GM12878 (cell line): ENCODE results near the gene SLC49A4. TPM values are rescaled to one million over a fixed set of nuclear protein-coding genes. Genes with fewer than 3 reads are reported as not detected.
A peak's percentile ranks its signal among the peaks of the same experiment; 100 is the strongest.

Experiments
- ATAC-seq: fragments of 200-7000 bp; cut with Tn5 transposase; 3 replicates; pipeline ENCODE4 v1.9.1; 2020; ENCODE audit warnings: mild to moderate bottlenecking, moderate library complexity
- BruUV-seq: library from RNA; stranded (reverse); fragments of 400-500 nt; replicated peaks from 2 replicates; lab custom pipeline; 2021; lab: Mats Ljungman, UMichigan
- CTCF ChIA-PET: fragments of 300-600 bp; sonication (Branson Sonifier 250); formaldehyde crosslinking; extraction: SDS; loops from one replicate; lab custom pipeline; 2021; ENCODE audit warnings: inconsistent platforms; lab: Yijun Ruan, JAX
- POLR2A ChIA-PET: fragments of 350-600 bp; formaldehyde crosslinking; extraction: SDS; loops from one replicate; lab custom pipeline; 2021; ENCODE audit warnings: inconsistent platforms; lab: Charles Lee
- RAD21 ChIA-PET: fragments of 300-600 bp; sonication (Branson Sonifier 250); formaldehyde crosslinking; loops from one replicate; lab custom pipeline; 2023; ENCODE audit warnings: antibody characterized with exemption; ENCODE audit not compliant: unreplicated experiment; lab: Charles Lee
- SMC1A ChIA-PET: fragments of 300-600 bp; sonication (Branson Sonifier 250); formaldehyde crosslinking; loops from one replicate; lab custom pipeline; 2023; ENCODE audit not compliant: unreplicated experiment, uncharacterized antibody; lab: Charles Lee
- DNase-seq: peaks from one replicate; pipeline ENCODE4 v3.0.0-alpha.2; 2011; ENCODE audit warnings: low read depth, low spot score
- FAIRE-seq: peaks from 3 replicates; lab custom pipeline; 2011; peaks lifted over from hg19 to GRCh38; lab: Jason Lieb, UNC
- H2AFZ ChIP-seq: 2 replicates; pipeline ENCODE4 v1.6.0; 2011; ENCODE audit warnings: low read depth, low read length, control low read depth; ENCODE audit not compliant: control insufficient read depth
- H3K27ac ChIP-seq: 2 replicates; pipeline ENCODE4 v1.5.1; 2011; ENCODE audit warnings: control low read depth; ENCODE audit not compliant: control insufficient read depth, insufficient read depth
- H3K27me3 ChIP-seq, 2 experiments: replicated peaks in 1 of 2; 2 replicates each; pipeline versions ENCODE4 v1.6.0 to v1.6.1; 2011; ENCODE audit warnings: low read length in 1 of 2; ENCODE audit not compliant: control insufficient read depth in 2 of 2, insufficient read depth in 2 of 2
- H3K36me3 ChIP-seq, 2 experiments: 2 replicates each; pipeline ENCODE4 v1.5.1; 2011; ENCODE audit warnings: low read length in 1 of 2; ENCODE audit not compliant: control insufficient read depth in 2 of 2, insufficient read depth in 2 of 2
- H3K4me1 ChIP-seq: 2 replicates; pipeline ENCODE4 v1.6.1; 2011; ENCODE audit warnings: mild to moderate bottlenecking, low read length, moderate library complexity, mixed read lengths; ENCODE audit not compliant: control insufficient read depth, insufficient read depth
- H3K4me2 ChIP-seq: 2 replicates; pipeline ENCODE4 v1.6.0; 2011; ENCODE audit warnings: control low read depth; ENCODE audit not compliant: control insufficient read depth, insufficient read depth
- H3K4me3 ChIP-seq: fragments of 200-600 bp; sonication (generic); 2 replicates; pipeline ENCODE4 v1.5.1; 2016
- H3K79me2 ChIP-seq: 2 replicates; pipeline ENCODE4 v1.6.0; 2011; ENCODE audit warnings: low read length; ENCODE audit not compliant: control insufficient read depth, insufficient read depth
- H3K9ac ChIP-seq: 2 replicates; pipeline ENCODE4 v1.8.0; 2011; ENCODE audit warnings: low read length, control low read depth, mixed read lengths; ENCODE audit not compliant: control insufficient read depth, insufficient read depth
- H3K9me3 ChIP-seq: replicated peaks from 3 replicates; pipeline ENCODE4 v1.5.1; 2011; ENCODE audit warnings: mild to moderate bottlenecking, low read length; ENCODE audit not compliant: control insufficient read depth, insufficient read depth
- H4K20me1 ChIP-seq: 2 replicates; pipeline ENCODE4 v1.6.0; 2011; ENCODE audit not compliant: control insufficient read depth, insufficient read depth
- CREB1 ChIP-seq: IDR thresholded peaks from 2 replicates; pipeline ENCODE4 v1.6.1; 2012; ENCODE audit warnings: low read depth, mild to moderate bottlenecking, inconsistent platforms
- JUNB ChIP-seq: IDR thresholded peaks from 2 replicates; pipeline ENCODE4 v1.6.1; 2016; ENCODE audit warnings: antibody characterized with exemption, mild to moderate bottlenecking
- MXI1 ChIP-seq: fragments of 150-350 bp; IDR thresholded peaks from 2 replicates; pipeline ENCODE4 v1.6.1; 2011; ENCODE audit warnings: low read depth, mild to moderate bottlenecking, inconsistent platforms, low read length, improper control_type of control experiment
- NFXL1 ChIP-seq: fragments of 450-650 bp; IDR thresholded peaks from 2 replicates; pipeline ENCODE4 v1.6.1; 2017; ENCODE audit warnings: antibody characterized with exemption, mild to moderate bottlenecking, borderline replicate concordance
- SP1 ChIP-seq: IDR thresholded peaks from one replicate; pipeline ENCODE4 v1.6.1; 2011; ENCODE audit warnings: low read depth, low read length
- SPI1 ChIP-seq: IDR thresholded peaks from 2 replicates; pipeline ENCODE4 v1.6.1; 2011; ENCODE audit warnings: low read depth, mild to moderate bottlenecking, low read length, moderate library complexity, borderline replicate concordance; ENCODE audit not compliant: insufficient read depth
- SUZ12 ChIP-seq: fragments of 200-600 bp; sonication (generic); IDR thresholded peaks from one replicate; pipeline ENCODE4 v1.6.1; 2018; ENCODE audit warnings: antibody characterized with exemption, mild to moderate bottlenecking; ENCODE audit not compliant: unreplicated experiment
- TCF7 ChIP-seq: IDR thresholded peaks from 2 replicates; pipeline ENCODE4 v1.6.1; 2014; ENCODE audit warnings: antibody characterized with exemption, borderline replicate concordance
- ZNF384 ChIP-seq: IDR thresholded peaks from 2 replicates; pipeline ENCODE4 v1.6.1; 2012; ENCODE audit warnings: low read depth, mild to moderate bottlenecking, low read length, improper control_type of control experiment, borderline replicate concordance
- WGBS: methylation state at CpG from one replicate; pipeline ENCODE4 v1.1.6; 2016; ENCODE audit warnings: low lambda C conversion rate; ENCODE audit not compliant: insufficient replicate concordance, insufficient coverage; ENCODE audit errors: missing lambda C conversion rate; 5-methylcytosine and 5-hydroxymethylcytosine counted together
- in situ Hi-C: fragments of 300-500 bp; cut with MboI; formaldehyde crosslinking; loops from 9 replicates; pipeline ENCODE4 v1.14.3; 2018; ENCODE audit warnings: mixed read lengths
- intact Hi-C: fragments of 100-400 bp; cut with micrococcal nuclease; formaldehyde crosslinking; loops from one replicate; pipeline ENCODE4 v1.14.2; 2022; ENCODE audit not compliant: unreplicated experiment
- polyA plus RNA-seq, 11 experiments: library from polyadenylated mRNA; depleted of rRNA in 4 of 11; unstranded in 6 of 11; stranded (reverse) in 5 of 11; fragments of >200 nt; fragmentation: Nextera tagmentation in 4 of 11; fragmentation: Illumina TruSeq in 1 of 11; extraction: Ambion mirVana in 4 of 11; extraction: Trizol in 1 of 11; gene quantifications; 1 replicate in 1 of 11; 2 replicates in 10 of 11; pipeline versions ENCODE4 v1.2.1 to v1.2.3, GENCODE V29; 2011 to 2016; ENCODE audit warnings: inconsistent platforms in 2 of 11, missing spikeins in 2 of 11, low read depth in 1 of 11
- total RNA-seq, 4 experiments: library from RNA; depleted of rRNA in 3 of 4; stranded (reverse); fragments of >200 nt in 3 of 4; fragmentation: Illumina TruSeq in 1 of 4; extraction: Trizol in 1 of 4; gene quantifications; 2 replicates each; pipeline versions ENCODE4 v1.2.1 to v1.2.3, GENCODE V29; 2013 to 2021
- TF ChIP-seq, protein P1 (sequence below): IDR thresholded peaks from 2 replicates; pipeline ENCODE4 v1.6.1; 2012; ENCODE audit warnings: improper control_type of control experiment, low read depth, low read length; ENCODE audit not compliant: insufficient replicate concordance

Gene SLC49A4
- total and polyA plus RNA-seq, 10 of the 15 experiments (the other 5 are each of a cell fraction or from before 2014, with no cell fraction given): 0.48 to 2.2 (median 1.4) TPM

DNA sequence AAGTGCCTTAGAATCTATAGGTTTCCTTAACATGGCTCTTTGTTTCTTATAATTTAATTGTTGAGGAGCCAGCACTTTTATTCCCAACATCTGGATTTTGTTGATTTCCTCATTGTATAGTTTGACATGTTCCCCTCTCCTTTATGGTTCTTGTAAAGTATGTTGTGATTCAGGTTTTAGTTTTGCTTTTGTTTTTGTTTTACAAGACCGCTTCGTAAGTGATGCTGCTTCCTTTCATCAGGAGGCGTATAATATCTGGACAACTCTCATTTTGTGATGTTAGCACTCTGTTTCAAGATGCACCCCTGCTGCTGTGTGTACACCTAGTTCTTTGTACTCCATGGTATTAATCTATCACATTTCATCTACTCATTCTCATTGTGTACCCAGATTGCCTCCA lies 48.7 kb downstream of the SLC49A4 start (continued):
- TF ChIP-seq SUZ12 (no peak), SPI1 (no peak), SP1 (no peak)

DNA sequence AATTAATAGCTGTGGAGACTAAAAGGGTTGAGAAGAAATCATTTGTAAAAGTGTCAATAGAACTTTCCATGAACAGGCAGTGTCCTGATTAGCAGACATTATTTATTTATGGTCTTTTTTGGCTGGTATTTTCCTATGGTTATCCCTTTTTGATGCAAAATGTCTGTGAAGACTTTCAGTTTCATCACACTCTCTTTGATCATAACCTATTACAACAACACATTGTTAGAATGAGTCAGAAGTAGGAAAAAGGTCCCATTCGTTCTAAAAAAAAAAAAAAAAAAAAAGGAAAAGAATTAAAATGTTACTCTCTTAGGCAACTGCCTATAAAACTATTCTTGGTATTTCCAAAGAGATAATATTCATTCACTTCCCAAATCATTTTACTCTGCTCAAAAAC lies 62.1 kb downstream of the SLC49A4 start:
- Histone ChIP-seq H3K9ac (no peak overlapping the region), H3K9me3 (no peaks in the 10 kb centered on the region), H2AFZ (no peak overlapping the region), H4K20me1 (no peaks in the 10 kb centered on the region), H3K4me2 (no peak overlapping the region), H3K79me2 (no peaks in the 10 kb centered on the region), H3K4me3 (no peak overlapping the region), H3K27ac (no peak overlapping the region), H3K4me1 (no peaks in the 10 kb centered on the region), H3K27me3 (no peaks in the 10 kb centered on the region), H3K36me3 (no peaks in the 10 kb centered on the region)
- DNase-seq (no peak), FAIRE-seq (no peak), ATAC-seq (0 out of 3 replicates have a peak, but pooled peaks have one; percentile 21)
- SMC1A ChIA-PET: interaction anchor here (0.7 kb wide), 1 partner anchor 673 kb away, joined by 3 read pairs; no protein-coding TSS in a partner anchor
- POLR2A ChIA-PET: no interaction called here
- intact Hi-C loops (no loop called here), in situ Hi-C loops (no loop called here)
- no TSS peak for BruUV-seq
- CTCF ChIA-PET: interaction anchor here (0.6 to 1.2 kb wide), 2 partner anchors 171 to 174 kb away, joined by 3 to 6 read pairs; no protein-coding TSS in a partner anchor
- RAD21 ChIA-PET: no interaction called here
- WGBS: no CpG with 5 or more reads among the region's 1 CpG
- TF ChIP-seq CREB1 (0 out of 2 replicates have a peak, but pooled peaks have one; percentile 37), MXI1 (no peak), TCF7 (peak; percentile 54; the same call in 1 of the 2 replicates), NFXL1 (no peak), JUNB (peak; percentile 46), ZNF384 (peak; percentile 33; the same call in 1 of the 2 replicates)
- TF ChIP-seq, protein P1, sequence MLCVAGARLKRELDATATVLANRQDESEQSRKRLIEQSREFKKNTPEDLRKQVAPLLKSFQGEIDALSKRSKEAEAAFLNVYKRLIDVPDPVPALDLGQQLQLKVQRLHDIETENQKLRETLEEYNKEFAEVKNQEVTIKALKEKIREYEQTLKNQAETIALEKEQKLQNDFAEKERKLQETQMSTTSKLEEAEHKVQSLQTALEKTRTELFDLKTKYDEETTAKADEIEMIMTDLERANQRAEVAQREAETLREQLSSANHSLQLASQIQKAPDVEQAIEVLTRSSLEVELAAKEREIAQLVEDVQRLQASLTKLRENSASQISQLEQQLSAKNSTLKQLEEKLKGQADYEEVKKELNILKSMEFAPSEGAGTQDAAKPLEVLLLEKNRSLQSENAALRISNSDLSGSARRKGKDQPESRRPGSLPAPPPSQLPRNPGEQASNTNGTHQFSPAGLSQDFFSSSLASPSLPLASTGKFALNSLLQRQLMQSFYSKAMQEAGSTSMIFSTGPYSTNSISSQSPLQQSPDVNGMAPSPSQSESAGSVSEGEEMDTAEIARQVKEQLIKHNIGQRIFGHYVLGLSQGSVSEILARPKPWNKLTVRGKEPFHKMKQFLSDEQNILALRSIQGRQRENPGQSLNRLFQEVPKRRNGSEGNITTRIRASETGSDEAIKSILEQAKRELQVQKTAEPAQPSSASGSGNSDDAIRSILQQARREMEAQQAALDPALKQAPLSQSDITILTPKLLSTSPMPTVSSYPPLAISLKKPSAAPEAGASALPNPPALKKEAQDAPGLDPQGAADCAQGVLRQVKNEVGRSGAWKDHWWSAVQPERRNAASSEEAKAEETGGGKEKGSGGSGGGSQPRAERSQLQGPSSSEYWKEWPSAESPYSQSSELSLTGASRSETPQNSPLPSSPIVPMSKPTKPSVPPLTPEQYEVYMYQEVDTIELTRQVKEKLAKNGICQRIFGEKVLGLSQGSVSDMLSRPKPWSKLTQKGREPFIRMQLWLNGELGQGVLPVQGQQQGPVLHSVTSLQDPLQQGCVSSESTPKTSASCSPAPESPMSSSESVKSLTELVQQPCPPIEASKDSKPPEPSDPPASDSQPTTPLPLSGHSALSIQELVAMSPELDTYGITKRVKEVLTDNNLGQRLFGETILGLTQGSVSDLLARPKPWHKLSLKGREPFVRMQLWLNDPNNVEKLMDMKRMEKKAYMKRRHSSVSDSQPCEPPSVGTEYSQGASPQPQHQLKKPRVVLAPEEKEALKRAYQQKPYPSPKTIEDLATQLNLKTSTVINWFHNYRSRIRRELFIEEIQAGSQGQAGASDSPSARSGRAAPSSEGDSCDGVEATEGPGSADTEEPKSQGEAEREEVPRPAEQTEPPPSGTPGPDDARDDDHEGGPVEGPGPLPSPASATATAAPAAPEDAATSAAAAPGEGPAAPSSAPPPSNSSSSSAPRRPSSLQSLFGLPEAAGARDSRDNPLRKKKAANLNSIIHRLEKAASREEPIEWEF: no peak
